Mucosa of descending colon (tissue), 3 donors: ENCODE results near the gene NEGR1. TPM values are rescaled to one million over a fixed set of nuclear protein-coding genes. Genes with fewer than 3 reads are reported as not detected.

ENCODE experiments used
- ATAC-seq: fragments of 200-7000 bp; cut with Tn5 transposase; one replicate; pipeline ENCODE4 v1.9.1; 2020; ENCODE audit warnings: mild to moderate bottlenecking, moderate library complexity
- DNase-seq, 3 donors: peaks; one replicate each; pipeline ENCODE4 v3.0.0-alpha.2; 2020
- H3K36me3 ChIP-seq: fragments of 200-600 bp; one replicate; pipeline ENCODE4 v1.8.0; 2021; ENCODE audit warnings: low read depth, mild to moderate bottlenecking
- H3K4me1 ChIP-seq: fragments of 200-600 bp; one replicate; pipeline ENCODE4 v1.8.0; 2021; ENCODE audit warnings: low read depth, mild to moderate bottlenecking
- H3K4me3 ChIP-seq: fragments of 200-600 bp; one replicate; pipeline ENCODE4 v1.8.0; 2021; ENCODE audit warnings: mild to moderate bottlenecking
- H3K9me3 ChIP-seq: fragments of 200-600 bp; one replicate; pipeline ENCODE4 v1.8.0; 2021; ENCODE audit warnings: mild to moderate bottlenecking
- intact Hi-C, 2 donors: fragments of 100-400 bp; cut with DNase I in 1 of 2; cut with micrococcal nuclease in 1 of 2; formaldehyde crosslinking; loops; one replicate each; pipeline versions ENCODE4 v1.11.0 to v1.11.1; 2022; cut with DNase I, micrococcal nuclease
- total RNA-seq, 3 donors: library from RNA; stranded (reverse); fragmentation: NEBNext Ultra II Directional in 2 of 3; extraction: Animal tissue kit (Norgen Biotek cat#: 25700) in 2 of 3; gene quantifications; one replicate each; pipeline versions ENCODE4 v1.2.1 to v1.2.4, GENCODE V29; 2021 to 2023
- TF ChIP-seq, protein P1 (sequence below): fragments of 200-600 bp; IDR thresholded peaks from one replicate; pipeline ENCODE4 v1.8.0; 2022; ENCODE audit warnings: antibody characterized with exemption, mild to moderate bottlenecking
- donor health status: DM: no; HTN: no; CAD: no; lungs with moderate emphysema.
- donor health status: DM: no; HTN: no; CAD: no.
- donor health status: DM: no; HTN: yes; CAD: no.

NEGR1 gene
- total RNA-seq, 3 donors from 2014 or later: 2.3 to 47.9 (median 8.0) TPM

DNA sequence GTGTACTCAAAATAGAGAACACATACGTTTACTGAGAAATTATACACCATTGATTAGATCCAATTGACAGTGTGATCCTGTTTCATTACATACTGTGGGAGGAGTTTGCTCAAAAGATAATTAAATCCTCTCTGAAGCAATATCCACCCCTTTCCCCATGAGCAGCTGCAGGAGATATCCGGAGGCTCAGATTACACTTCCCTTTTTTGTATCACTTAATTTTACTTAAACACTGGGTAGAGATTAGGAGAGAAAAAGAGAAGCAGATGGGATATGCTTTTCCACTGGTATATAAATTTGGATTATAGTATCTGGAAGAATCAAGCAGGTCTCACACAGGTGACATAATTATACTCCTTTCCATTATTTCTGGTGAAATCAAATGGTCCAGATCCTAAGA is 868.2 kb downstream of the NEGR1 start:
- TF ChIP-seq, protein P1, sequence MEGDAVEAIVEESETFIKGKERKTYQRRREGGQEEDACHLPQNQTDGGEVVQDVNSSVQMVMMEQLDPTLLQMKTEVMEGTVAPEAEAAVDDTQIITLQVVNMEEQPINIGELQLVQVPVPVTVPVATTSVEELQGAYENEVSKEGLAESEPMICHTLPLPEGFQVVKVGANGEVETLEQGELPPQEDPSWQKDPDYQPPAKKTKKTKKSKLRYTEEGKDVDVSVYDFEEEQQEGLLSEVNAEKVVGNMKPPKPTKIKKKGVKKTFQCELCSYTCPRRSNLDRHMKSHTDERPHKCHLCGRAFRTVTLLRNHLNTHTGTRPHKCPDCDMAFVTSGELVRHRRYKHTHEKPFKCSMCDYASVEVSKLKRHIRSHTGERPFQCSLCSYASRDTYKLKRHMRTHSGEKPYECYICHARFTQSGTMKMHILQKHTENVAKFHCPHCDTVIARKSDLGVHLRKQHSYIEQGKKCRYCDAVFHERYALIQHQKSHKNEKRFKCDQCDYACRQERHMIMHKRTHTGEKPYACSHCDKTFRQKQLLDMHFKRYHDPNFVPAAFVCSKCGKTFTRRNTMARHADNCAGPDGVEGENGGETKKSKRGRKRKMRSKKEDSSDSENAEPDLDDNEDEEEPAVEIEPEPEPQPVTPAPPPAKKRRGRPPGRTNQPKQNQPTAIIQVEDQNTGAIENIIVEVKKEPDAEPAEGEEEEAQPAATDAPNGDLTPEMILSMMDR: no peak
- DNase-seq: no peak
- Histone ChIP-seq H3K4me1 (no peaks in the 10 kb centered on the region), H3K36me3 (no peaks in the 10 kb centered on the region), H3K4me3 (no peak overlapping the region), H3K9me3 (no peaks in the 10 kb centered on the region)
- intact Hi-C loops: no loop called here
- no peak for ATAC-seq

DNA sequence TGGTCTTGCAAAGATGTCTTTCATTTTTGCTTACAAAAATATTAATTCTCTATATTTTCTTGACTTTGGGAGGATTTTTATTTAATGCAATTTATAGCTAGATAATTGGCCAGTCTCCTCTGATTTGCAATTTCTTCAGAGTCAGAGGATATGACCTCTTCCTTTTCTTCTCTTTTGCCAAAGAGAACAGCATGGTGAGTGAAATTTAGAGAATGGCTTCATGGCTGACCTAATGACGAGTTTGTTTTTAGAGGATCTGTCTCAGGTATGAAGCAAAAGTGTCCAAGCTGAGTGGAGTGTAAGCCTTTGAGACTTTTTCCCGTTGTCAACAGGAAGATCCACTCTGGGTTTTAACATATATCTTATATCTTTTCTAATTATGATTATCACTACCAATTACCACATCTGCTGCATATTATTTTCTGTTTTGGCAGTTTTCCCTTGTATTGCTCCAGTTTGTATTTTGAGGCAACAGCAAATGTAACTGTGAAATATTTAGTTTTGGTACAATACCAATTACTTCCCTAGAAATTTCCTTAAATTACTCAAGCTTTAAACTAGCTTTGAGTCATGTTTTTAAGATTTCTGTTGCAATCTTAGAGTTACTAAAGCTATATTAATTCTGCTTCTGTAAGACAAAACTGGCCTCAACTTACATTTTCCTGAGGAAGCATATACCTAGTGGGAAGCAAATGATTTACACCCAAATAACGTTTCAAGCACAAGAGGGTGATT is 868.7 kb downstream of the NEGR1 start:
- intact Hi-C loops: no loop called here
- Histone ChIP-seq H3K4me1 (no peaks in the 10 kb centered on the region), H3K9me3 (no peaks in the 10 kb centered on the region), H3K4me3 (no peak overlapping the region), H3K36me3 (no peaks in the 10 kb centered on the region)
- TF ChIP-seq, protein P1: no peak
- DNase-seq (no peak), ATAC-seq (no peak)

DNA sequence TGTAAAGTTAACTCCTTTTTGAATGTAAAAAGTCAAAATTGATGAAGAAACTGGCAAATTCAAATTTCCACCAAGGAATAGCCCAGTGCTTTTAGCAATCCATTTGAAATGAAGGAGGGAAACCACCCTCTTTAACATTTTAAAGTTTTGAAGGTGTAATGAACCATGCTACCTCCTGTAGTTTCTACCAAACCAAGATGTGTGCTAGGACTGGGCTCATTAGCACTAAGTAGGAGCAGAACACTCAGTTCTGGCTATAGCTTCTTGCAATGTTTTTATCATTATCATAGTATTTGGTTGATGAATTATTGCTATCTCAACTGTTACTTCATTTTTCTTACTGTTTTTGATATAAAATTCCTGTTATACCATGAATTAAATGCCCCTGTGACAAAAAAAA is 882.3 kb downstream of the NEGR1 start:
- ATAC-seq (no peak), DNase-seq (no peak)
- TF ChIP-seq, protein P1: no peak
- Histone ChIP-seq H3K36me3 (no peaks in the 10 kb centered on the region), H3K4me1 (no peaks in the 10 kb centered on the region), H3K4me3 (no peak overlapping the region), H3K9me3 (no peaks in the 10 kb centered on the region)
- intact Hi-C loops: no loop called here

DNA sequence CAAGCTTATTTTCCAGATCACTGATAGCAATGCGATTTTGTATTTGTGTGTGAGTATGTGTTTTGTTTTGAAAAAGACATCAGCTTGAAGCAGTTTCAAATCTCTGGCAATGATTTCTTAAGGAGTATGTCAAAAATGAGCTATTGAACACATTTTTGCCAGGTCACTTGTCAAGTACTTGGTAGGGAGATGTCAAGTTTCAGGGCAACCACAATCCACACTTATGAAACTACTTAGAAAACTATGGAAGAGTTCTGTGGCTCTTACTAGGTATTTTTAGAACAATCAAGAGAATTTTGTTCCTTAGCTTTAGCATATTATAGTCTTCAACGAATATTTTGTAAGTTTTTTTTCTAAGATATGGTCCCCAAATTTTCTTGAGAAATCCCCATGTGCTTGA is 882.7 kb downstream of the NEGR1 start:
- no peaks in the 10 kb centered on the region for H3K4me1 ChIP-seq
- H3K9me3 ChIP-seq: no peaks in the 10 kb centered on the region
- intact Hi-C loops: no loop called here
- TF ChIP-seq, protein P1: no peak
- DNase-seq (no peak), ATAC-seq (no peak)
- no peak overlapping the region for H3K4me3 ChIP-seq
- H3K36me3 ChIP-seq: no peaks in the 10 kb centered on the region

GRCh38 chr1:71393301-71393700 is 889.0 kb downstream of the NEGR1 start:
- no peak overlapping the region for H3K4me3 ChIP-seq
- DNase-seq (no peak), ATAC-seq (no peak)
- TF ChIP-seq, protein P1: no peak
- intact Hi-C loops: no loop called here
- no peaks in the 10 kb centered on the region for H3K9me3 ChIP-seq
- no peaks in the 10 kb centered on the region for H3K36me3 ChIP-seq
- no peaks in the 10 kb centered on the region for H3K4me1 ChIP-seq
